Activated CD4-positive, alpha-beta T cell treated with anti-CD3 and anti-CD28 coated beads, Interleukin-2, Interleukin-6, amounts not matched to agents 100 ng/mL and 50 ng/mL, durations not matched to agents 16 hours and 8 hours (primary cell): Measurements from ENCODE around the gene C14orf132.

ENCODE experiments used
- DNase-seq: peaks from one replicate; pipeline ENCODE4 v3.0.0-alpha.2; 2020

C14orf132 gene

GRCh38 chr14:96122496-96122895, 83.3 kb downstream of the C14orf132 start:
- no peak for DNase-seq

GRCh38 chr14:96125536-96125935, 86.4 kb downstream of the C14orf132 start:
- no peak for DNase-seq

GRCh38 chr14:96126339-96126782, 87.2 kb downstream of the C14orf132 start:
- peak; percentile 35 for DNase-seq

GRCh38 chr14:96126783-96127271, 87.7 kb downstream of the C14orf132 start:
- DNase-seq, result no peak

- no peak for DNase-seq
These were observed 90.1 kb downstream of the C14orf132 start for GRCh38 chr14:96129128-96129736.

DNA sequence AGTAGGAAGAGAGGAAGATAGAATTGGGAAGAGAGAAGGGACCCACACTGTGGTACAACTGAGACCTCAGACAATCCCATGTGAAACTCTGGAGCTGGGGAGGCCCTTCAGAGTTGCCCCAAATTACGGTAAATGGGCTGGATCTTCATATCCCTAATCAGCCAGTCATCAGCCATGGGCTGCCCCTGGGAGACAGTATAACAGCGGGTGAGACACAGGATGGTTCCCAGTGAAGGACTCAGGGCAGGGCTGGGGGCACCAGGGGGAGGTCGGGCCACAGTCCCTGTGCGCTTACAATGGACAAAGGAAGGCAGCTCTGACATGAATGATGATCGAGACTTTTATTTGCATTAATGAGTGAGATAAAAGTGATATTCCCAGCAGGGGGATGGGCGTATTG, 91.2 kb downstream of the C14orf132 start:
- DNase-seq, result no peak

GRCh38 chr14:96130854-96131253, 91.7 kb downstream of the C14orf132 start:
- no peak for DNase-seq

DNA sequence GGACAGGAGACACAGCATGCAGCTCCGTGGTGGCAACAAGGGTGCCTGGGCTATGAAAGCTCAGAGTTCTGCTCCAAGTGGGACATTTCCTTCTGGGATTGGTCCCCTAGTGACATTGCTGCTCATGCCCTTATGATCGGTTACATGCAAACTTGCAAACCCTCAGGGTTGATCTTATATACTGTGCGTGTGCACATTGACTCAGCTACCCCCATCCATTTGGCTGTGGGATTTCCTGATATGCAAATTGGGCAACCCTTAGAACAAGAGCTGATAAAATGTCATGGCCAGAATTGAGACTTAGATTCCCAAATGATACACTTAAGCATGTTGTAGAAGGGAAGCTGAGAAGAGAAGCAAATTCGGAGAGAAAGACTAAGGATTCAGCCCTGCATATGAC, 92.7 kb downstream of the C14orf132 start:
- DNase-seq, result no peak

DNA sequence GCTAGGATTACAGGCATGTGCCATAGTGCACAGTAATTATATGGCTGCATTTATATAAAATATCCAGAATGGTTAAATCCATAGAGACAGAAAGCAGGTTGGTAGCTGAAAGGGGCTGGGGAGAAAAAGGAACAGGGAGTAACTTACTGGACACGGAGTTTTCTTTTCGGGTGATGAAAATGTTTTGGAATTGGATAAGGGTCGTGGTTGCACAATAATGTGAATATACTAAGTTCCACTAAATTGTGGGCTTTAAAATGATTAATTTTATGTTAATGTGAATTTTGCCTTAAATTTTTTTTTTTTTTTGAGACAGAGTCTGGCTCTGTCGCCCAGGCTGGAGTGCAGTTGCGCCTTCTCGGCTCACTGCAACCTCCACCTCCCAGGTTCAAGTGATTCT, 95.3 kb downstream of the C14orf132 start:
- no peak for DNase-seq

DNA sequence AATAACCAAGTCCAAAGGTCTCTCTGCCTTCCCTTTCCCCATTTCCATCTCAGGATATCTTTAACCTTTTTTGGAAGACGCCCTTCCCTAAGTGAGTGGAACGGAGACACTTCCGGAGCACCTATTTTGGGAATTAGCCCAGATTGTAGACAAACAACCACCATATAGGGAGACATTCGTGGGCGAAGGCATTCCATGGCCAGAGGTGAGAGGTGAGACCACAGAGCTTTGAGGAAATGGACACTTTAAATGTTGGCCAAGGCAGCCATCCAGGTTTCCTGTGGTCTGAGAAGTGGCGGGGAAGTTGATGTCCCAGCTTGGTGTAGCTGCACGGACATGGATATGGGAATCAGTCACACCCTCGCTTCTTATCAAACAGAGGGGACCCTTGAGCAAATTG, 96.1 kb downstream of the C14orf132 start:
- no peak for DNase-seq

GRCh38 chr14:96136371-96137005, 97.3 kb downstream of the C14orf132 start:
- no peak for DNase-seq

DNA sequence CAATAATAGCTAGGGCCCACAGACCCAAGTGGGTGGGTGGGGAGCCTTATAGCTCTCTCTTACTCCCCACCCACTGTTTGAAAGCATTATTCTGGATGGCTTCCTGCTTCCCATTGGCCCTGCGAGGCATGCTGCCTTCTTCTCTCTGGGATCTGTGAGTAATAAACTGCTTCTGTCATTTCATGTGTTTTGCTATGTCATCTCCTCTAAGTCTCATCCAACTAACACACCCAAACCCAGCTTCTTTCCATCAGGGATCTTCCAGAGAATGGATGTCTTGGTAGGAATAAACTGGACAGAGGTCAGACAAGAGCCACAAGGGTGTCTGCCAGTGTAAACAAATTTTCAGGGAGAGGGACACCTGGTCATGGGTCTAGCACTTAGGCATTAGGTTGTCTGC, 99.1 kb downstream of the C14orf132 start:
- DNase-seq, result no peak

DNA sequence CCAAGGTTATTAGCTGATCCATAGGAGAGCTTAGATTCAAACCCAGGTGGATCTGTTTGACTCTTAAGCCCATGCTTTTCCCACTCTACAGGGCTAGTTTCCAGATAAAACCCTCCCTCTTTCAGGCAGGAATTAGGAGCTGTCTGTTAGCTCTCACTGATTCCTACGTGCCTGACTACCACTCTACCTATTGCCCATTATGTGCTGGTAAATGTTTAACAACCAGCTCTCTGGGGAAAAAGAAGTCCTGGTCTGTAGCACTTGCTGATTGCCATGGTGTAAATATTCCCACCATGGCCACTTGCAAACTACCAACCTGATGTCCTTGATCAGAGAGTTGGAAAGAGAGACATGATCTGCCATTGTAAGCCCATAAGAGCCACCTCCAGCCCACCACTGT, 100.0 kb downstream of the C14orf132 start:
- DNase-seq, result no peak

DNA sequence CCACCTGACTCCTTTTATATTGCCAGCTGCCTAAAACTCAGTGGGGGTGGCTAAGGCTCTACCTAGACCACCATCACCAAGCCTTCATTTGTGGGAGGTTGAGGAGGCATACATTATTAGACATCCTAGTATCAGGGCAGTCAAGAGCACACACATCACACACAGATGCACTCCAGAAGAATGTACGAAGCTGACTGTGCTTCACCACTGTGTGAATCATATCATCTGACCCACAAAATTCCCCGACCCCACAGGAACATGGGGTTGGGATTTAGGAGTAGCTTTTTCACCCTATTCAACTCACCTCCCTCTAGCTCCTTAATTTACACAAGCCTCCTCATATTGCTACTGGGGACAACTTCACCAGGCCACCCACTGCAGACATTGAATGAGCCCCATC, 100.7 kb downstream of the C14orf132 start:
- no peak for DNase-seq

GRCh38 chr14:96140952-96141351, 101.8 kb downstream of the C14orf132 start:
- DNase-seq, result no peak
